Hepatocyte (in vitro differentiated cells): ENCODE data around the gene ADORA1. TPM values are rescaled to one million over a fixed set of nuclear protein-coding genes. Genes with fewer than 3 reads are reported as not detected.

ENCODE experiments used
- DNase-seq: peaks from one replicate; pipeline ENCODE4 v3.0.0-alpha.2; 2016; ENCODE audit warnings: low spot score
- H2AFZ ChIP-seq: fragments of 200-600 bp; sonication (generic); 2 replicates; pipeline ENCODE4 v1.6.0; 2016; ENCODE audit warnings: antibody characterized with exemption, mild to moderate bottlenecking
- H3K27ac ChIP-seq: fragments of 200-600 bp; sonication (generic); 2 replicates; pipeline ENCODE4 v1.5.1; 2016; ENCODE audit warnings: mild to moderate bottlenecking
- H3K27me3 ChIP-seq: fragments of 200-600 bp; sonication (generic); 2 replicates; pipeline ENCODE4 v1.6.1; 2016
- H3K36me3 ChIP-seq: fragments of 200-600 bp; sonication (generic); replicated peaks from 2 replicates; pipeline ENCODE4 v1.5.1; 2016; ENCODE audit warnings: low read depth; ENCODE audit not compliant: insufficient read depth
- H3K4me1 ChIP-seq: fragments of 200-600 bp; sonication (generic); 2 replicates; pipeline ENCODE4 v1.5.1; 2016; ENCODE audit warnings: mild to moderate bottlenecking, moderate library complexity; ENCODE audit not compliant: insufficient read depth
- H3K4me2 ChIP-seq: fragments of 200-600 bp; sonication (generic); 2 replicates; pipeline ENCODE4 v1.6.0; 2016
- H3K4me3 ChIP-seq: fragments of 200-600 bp; sonication (generic); 2 replicates; pipeline ENCODE4 v1.5.1; 2016; ENCODE audit warnings: mild to moderate bottlenecking
- H3K79me2 ChIP-seq: fragments of 200-600 bp; sonication (generic); 2 replicates; pipeline ENCODE4 v1.6.0; 2017; ENCODE audit warnings: mild to moderate bottlenecking
- H3K9me2 ChIP-seq: fragments of 200-600 bp; sonication (generic); replicated peaks from 2 replicates; pipeline ENCODE4 v1.6.0; 2017; ENCODE audit warnings: mild to moderate bottlenecking; ENCODE audit not compliant: insufficient read depth
- H3K9me3 ChIP-seq: fragments of 200-600 bp; sonication (generic); 2 replicates; pipeline ENCODE4 v1.5.1; 2016; ENCODE audit warnings: low read depth, mild to moderate bottlenecking
- H4K20me1 ChIP-seq: fragments of 200-600 bp; sonication (generic); 2 replicates; pipeline ENCODE4 v1.6.0; 2016; ENCODE audit warnings: mild to moderate bottlenecking; ENCODE audit not compliant: insufficient read depth, poor library complexity, severe bottlenecking
- CTCF ChIP-seq: fragments of 200-600 bp; sonication (generic); IDR thresholded peaks from 2 replicates; pipeline ENCODE4 v1.5.1; 2016; ENCODE audit warnings: antibody characterized with exemption, mild to moderate bottlenecking; ENCODE audit not compliant: poor library complexity
- EZH2 ChIP-seq: fragments of 200-600 bp; sonication (generic); IDR thresholded peaks from 2 replicates; pipeline ENCODE4 v1.6.1; 2016; ENCODE audit warnings: antibody characterized with exemption, mild to moderate bottlenecking, borderline replicate concordance
- EZH2phosphoT487 ChIP-seq: fragments of 200-600 bp; sonication (generic); IDR thresholded peaks from one replicate; pipeline ENCODE4 v1.6.1; 2018; ENCODE audit warnings: antibody characterized with exemption, mild to moderate bottlenecking, low read depth, moderate library complexity; ENCODE audit not compliant: unreplicated experiment, severe bottlenecking
- WGBS: methylation state at CpG from one replicate; pipeline ENCODE4 v1.1.6; 2016; ENCODE audit warnings: low lambda C conversion rate; ENCODE audit errors: missing lambda C conversion rate; 5-methylcytosine and 5-hydroxymethylcytosine counted together
- polyA plus RNA-seq: library from polyadenylated mRNA; unstranded; fragments of >200 nt; fragmentation: Nextera tagmentation; extraction: Ambion mirVana; gene quantifications from 2 replicates; pipeline ENCODE4 v1.2.1, GENCODE V29; 2016
- total RNA-seq: library from RNA; depleted of rRNA; stranded (reverse); fragments of >200 nt; gene quantifications from 2 replicates; pipeline ENCODE4 v1.2.3, GENCODE V29; 2014

Gene ADORA1
- total and polyA plus RNA-seq, 2 experiments from 2014 or later = 2.0 to 2.3 TPM

- Histone ChIP-seq H3K4me1 (peaks cover 14% of the 10 kb centered on the region), H2AFZ (no peak within 1 kb of the TSS), H3K27me3 (no peaks in the 10 kb centered on the region), H3K9me3 (no peaks in the 10 kb centered on the region), H3K27ac (peak within 1 kb of the TSS; percentile 44), H4K20me1 (no peaks in the 10 kb centered on the region), H3K36me3 (no peaks in the 10 kb centered on the region), H3K79me2 (no peaks in the 10 kb centered on the region), H3K4me2 (no peak within 1 kb of the TSS), H3K9me2 (no peaks in the 10 kb centered on the region), H3K4me3 (no peak within 1 kb of the TSS)
- WGBS = 50% methylated on average over 14 of the region's 14 CpGs
- TF ChIP-seq EZH2phosphoT487 (no peak), CTCF (no peak), EZH2 (no peak)
- no peak for DNase-seq
Observed at GRCh38 chr1:203186446-203187303, 59.1 kb downstream of the ADORA1 start, which contains the start of gene CHI3L1. Gene CHI3L1 (minus strand): TSS chr1:203186704. CDS start chr1:203186623, 81 bp downstream.

- no peaks in the 10 kb centered on the region for H3K36me3 ChIP-seq
- no peaks in the 10 kb centered on the region for H3K9me2 ChIP-seq
- H3K27me3 ChIP-seq = no peaks in the 10 kb centered on the region
- no peaks in the 10 kb centered on the region for H3K79me2 ChIP-seq
- peaks cover 14% of the 10 kb centered on the region for H3K4me1 ChIP-seq
- H3K4me2 ChIP-seq = no peak overlapping the region
- TF ChIP-seq CTCF = no peak
- TF ChIP-seq EZH2 = no peak
- TF ChIP-seq EZH2phosphoT487 = no peak
- no peaks in the 10 kb centered on the region for H3K9me3 ChIP-seq
- H2AFZ ChIP-seq = no peak overlapping the region
- WGBS = 43% methylated on average over 7 of the region's 7 CpGs
- DNase-seq = no peak
- H3K27ac ChIP-seq = peak overlapping the region; percentile 14
- no peaks in the 10 kb centered on the region for H4K20me1 ChIP-seq
- no peak overlapping the region for H3K4me3 ChIP-seq
Observed at GRCh38 chr1:203187304-203187685, 59.8 kb downstream of the ADORA1 start.

DNA sequence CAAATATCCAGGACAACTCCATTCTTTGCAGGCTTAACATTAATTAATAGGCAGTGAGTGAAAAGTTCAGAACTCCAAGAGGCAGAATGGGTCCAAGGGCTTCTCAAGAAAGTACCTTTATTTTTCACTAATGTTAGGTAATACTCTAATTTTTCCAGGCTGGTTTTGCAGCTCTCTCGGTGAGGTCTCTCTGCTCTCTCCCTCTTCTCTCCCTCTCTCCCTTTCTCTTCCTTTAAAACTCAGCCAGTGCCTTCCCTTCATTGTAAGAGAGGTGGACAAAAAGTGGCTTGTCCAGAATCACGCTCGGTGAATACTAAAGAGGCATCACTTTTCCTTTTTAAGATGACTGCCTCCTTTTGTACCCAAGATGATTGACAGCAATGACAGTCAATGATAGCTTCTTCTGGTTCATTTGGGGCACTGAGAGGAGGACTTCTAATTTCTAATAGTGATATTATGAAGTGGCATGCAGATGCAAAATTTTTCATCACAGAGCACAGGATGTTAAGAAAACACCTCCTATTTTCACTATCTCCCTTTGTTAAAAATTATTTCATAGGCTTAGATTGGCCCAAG lies 60.3 kb downstream of the ADORA1 start:
- H3K4me1 ChIP-seq = peaks cover 14% of the 10 kb centered on the region
- 84% methylated on average over 3 of the region's 3 CpGs for WGBS
- H3K27me3 ChIP-seq = no peaks in the 10 kb centered on the region
- H3K36me3 ChIP-seq = no peaks in the 10 kb centered on the region
- no peak overlapping the region for H3K4me3 ChIP-seq
- no peaks in the 10 kb centered on the region for H3K9me2 ChIP-seq
- no peaks in the 10 kb centered on the region for H4K20me1 ChIP-seq
- H2AFZ ChIP-seq = no peak overlapping the region
- no peak for TF ChIP-seq EZH2phosphoT487
- no peak for TF ChIP-seq EZH2
- H3K27ac ChIP-seq = peak overlapping the region; percentile 14
- no peak for DNase-seq
- no peaks in the 10 kb centered on the region for H3K79me2 ChIP-seq
- H3K4me2 ChIP-seq = no peak overlapping the region
- H3K9me3 ChIP-seq = no peaks in the 10 kb centered on the region

DNA sequence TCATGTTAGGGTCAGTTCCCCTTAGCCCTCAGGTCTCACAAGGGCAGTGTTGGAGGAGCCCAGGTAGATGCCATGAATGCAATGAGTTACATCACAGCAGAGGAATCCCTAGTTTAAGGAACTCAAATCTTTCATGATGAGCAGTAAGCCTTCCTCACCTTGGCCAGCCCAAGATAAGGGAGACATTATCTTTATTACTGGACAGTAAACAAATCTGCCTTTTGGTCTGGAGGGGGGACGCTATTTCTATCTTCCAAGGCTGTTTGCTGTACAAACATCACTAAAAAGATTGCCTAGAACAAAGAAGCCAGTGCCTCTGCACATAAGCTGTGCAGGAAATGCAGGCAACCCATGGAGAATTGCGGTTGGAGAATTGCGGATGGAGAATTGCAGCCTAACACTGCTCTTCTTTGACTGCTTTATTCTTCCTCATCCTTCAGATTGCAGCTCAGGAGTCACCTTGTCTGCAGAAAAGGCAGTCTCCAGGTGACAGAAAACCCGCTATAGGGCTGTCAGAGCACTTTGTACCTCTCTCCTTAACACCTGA lies 61.2 kb downstream of the ADORA1 start:
- 52% methylated on average over 4 of the region's 4 CpGs for WGBS
- Histone ChIP-seq H3K36me3 (no peaks in the 10 kb centered on the region), H3K27ac (no peak overlapping the region), H4K20me1 (no peaks in the 10 kb centered on the region), H3K9me2 (no peaks in the 10 kb centered on the region), H3K4me3 (no peak overlapping the region), H3K4me1 (peaks cover 14% of the 10 kb centered on the region), H3K27me3 (no peaks in the 10 kb centered on the region), H3K4me2 (no peak overlapping the region), H3K9me3 (no peaks in the 10 kb centered on the region), H2AFZ (no peak overlapping the region), H3K79me2 (no peaks in the 10 kb centered on the region)
- no peak for DNase-seq
- TF ChIP-seq EZH2phosphoT487 (no peak), CTCF (no peak), EZH2 (no peak)
